Stimulated activated CD4-positive, alpha-beta T cell treated with anti-CD3 and anti-CD28 coated beads, Interleukin-4, amount 100 ng/mL, for 48 hours (primary cell): ENCODE results near the gene SEMA5B.

Source experiments
- DNase-seq, 2 donors: peaks; one replicate each; pipeline ENCODE4 v3.0.0-alpha.2; 2020; ENCODE audit warnings: low read depth in 2 of 2

Gene SEMA5B

DNA sequence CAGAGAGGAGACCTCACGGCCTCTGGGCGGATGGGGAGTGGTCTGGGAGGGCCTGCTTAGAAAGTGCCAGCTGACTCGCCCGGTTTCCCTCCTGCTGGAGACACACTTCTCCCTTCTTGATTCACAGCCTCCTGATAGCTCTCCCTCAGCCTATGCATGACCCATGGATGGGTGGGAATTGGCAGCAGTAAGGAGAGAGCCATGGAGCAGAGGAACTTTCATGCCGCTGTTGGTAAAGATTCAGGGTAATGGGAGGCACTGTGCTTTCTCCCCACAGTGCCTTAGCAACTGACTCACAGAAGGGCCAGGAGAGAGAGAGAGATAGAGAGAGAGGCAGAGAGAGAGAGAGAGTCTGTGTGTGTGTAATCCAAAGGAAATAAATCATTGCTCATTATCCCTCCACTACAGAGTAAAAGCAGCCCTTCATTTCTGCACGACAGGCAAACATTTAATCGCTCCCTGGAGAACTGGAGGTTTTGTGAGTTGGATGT is 82.8 kb downstream of the SEMA5B start:
- DNase-seq = no peak

DNA sequence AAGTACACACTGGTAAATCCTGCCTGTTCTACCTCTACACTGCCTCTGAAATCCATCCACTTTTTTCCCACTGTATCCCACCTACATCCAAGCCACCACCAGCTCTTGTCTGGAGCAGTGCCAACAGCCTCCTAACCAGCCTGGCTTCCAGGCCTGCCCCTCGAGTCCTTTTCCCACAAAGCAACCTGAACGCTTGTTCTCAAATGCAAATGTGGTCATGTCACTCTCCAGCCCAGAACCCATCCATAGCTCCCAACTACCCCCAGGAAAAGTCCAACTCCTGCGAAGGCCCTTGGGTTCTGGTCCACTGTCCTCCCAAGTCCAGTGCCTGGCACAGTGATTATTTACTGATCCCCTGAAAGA is 83.8 kb downstream of the SEMA5B start:
- DNase-seq = no peak

DNA sequence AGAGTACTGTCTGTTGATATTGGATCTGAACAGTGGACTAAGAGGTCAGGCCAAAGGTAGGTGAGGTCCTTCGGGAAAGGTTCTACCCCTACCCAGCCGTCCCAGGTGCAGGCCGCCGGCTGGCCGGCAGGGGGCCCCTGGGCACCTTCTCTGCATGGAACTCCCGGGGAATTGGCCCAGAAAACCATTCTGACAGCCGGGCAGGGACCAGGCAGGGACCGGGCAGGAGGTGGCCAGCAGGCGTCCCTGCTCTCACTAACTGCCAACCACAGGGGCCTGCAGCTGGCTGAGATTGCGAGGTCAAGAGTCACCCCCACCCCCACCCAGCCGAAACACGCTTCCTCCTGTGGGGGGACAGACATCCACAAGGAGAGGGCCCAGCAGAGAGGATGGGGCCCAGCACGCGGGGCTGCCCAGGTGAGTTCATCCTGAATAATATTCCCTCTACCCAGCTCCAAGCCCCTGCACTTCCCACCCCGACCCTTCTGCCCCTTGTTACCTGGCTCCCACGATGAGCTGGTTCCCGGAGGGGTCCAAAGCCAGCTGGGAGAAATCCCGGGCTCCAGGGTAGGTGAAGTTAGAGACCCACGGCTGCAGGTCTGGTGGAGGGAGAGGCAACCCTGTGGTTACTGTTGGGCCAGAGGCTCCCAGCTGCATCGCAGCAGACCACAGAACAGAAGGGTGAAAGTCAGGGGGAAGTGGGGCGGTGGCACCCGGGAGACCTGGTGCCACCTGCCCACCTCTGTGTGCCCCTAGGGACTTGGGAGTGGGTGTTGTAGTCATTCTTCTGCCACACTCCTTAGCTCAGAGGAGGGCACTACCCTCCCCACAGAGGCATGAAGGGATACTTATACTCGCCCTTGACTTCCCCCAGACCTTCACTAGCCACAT is 84.4 kb downstream of the SEMA5B start:
- peak; percentile 12 to 31 for DNase-seq

DNA sequence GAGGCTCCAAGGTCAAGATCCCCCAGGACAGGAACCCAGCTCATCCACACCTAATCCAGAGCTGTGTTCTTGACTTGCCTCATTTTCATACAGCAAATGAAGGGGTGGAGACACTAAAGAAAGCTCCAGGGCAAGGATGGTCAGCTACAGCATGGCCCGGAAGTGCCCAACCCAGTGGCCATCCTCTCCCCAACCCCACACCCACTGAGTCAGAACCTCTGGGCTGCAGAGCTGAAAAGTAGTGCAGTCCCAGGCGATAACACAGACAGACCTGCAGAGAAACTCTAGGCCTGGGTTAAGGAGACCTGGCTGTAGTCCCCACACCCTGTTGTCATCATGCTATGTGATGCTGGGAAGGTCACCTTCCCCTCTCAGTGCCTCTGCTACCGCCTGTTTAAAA is 85.3 kb downstream of the SEMA5B start:
- no peak for DNase-seq

DNA sequence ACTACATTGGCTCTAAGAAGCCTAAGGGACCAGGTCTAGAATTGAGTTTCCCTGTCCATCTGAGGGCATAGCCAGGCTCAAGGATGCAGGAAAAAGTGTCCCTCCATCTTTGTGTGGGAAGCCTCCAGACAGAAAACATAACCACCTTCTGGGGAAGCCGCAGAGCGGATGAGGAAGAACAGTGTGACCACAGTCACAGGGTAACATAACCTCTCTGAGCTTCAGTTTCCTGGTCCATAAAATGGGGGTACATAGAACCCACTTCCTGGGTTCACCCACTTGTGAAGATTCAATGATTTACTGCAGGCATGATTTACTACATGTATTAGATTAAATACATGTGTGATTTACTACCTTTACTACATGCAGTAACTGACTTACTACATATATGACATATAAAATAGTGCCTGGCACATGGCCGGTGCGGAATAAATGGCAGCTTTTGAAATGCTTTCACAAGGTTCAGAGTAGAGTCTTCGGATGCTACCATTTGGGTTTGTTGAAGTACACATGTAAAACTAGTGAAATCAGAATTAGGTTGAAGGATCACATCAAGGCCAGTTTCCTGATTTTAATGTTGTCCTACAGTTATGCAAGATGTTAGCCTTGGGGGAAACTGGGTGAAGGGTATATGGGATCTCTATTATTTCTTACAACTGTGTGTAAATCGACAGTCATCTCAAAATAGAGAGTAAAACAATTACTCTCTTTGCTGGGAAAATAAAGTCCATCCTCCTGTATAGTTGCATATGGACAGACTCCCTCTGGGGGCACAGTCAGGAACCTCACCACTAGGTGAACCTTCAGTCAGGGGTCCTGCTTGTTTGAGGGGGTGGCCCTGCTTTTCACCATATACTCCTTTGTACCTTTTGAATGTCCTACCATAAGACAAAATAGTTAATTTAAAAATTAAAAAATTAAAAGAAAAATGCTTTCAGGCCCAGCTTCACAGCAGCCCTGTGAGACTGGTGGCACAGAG is 86.0 kb downstream of the SEMA5B start:
- DNase-seq = no peak

DNA sequence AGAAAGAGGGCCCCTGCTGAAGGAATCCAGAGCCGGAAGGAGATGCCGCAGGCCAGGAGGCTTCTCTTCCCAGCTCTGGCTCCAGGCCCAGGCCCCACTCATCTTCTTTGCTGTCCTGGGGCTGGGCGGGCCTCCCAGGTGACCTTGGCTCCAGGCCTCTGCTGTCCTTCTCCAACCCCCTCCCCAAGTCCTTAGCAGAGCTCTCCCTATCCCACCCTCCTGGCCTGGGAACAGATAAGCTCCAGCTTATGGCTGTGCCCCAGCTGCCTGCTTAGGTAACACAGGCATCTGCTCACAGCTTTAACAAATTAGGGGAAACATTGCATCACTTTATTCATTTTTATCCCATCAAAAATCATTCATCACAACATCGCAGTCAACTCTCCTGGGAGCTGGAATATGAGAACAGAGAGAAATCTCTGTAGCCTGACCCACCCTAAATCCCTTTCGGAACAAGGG is 86.9 kb downstream of the SEMA5B start:
- no peak for DNase-seq

DNA sequence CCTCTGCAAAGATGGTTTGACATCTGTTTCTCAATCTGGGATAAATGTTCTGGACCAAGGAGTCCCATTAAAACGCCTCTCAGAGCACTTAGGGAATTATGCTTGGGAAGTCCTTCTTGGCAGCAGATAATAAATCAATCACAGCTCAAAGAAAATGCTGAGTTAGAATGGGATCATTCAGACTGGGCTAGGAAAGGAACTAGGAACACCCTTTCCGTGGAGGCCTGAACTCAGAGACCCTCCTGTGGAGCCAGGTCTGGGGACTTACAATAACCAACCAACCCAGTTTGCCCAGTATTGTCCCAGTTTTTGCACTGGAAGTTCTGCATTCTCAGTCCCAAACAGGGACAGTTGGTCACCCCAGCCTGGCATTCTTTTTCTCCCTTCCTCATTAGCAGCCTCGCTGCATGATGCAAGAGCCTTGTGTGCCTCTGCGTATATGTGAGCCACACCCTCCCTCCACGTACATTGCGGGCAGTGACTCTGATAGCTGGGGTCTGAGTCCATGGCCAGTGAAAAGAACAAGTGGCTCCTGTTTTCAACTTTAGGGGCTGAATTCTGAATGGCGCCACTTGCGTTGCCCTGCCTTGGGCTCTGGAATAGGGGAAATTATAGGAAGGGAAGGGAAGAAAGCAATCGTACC is 88.7 kb downstream of the SEMA5B start:
- no peak for DNase-seq

DNA sequence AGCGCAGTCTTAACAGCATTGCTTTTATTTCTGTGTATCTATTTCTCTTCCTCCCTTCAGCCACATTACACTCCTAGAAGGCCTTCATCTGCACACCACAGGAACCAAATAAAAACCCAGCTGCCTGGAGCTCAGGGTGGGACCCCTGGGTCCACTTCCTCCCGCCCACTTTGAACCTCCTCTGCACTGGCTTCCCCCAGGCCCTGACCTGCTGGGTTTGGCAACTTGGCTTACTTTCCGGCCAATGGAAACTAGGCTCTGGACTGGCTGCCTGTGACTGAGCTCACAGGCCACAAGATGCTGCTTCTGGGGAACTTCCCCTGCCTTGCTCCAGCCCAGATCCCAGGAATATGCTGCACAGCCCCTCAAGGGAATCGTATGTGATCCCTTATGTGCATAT is 89.8 kb downstream of the SEMA5B start:
- DNase-seq = no peak

DNA sequence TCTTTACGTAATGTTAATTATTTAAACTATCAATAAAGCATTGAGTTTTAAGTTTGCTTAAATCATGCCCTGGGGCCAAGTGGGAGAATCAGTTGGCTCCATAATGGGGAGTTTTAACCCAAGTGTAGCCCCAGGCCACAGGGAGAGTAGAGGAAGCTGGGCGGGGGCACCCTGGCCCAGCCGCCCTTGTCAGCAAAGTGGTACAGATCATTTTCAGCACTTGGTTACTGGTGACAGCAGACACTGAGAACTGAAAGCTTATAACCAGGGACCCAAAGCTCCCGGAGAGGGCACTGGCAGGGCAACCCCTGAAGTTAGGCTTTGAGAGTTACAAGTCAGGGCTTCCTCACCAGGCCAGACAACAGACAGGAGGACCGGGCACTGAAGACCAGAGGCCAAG is 90.6 kb downstream of the SEMA5B start:
- no peak for DNase-seq

DNA sequence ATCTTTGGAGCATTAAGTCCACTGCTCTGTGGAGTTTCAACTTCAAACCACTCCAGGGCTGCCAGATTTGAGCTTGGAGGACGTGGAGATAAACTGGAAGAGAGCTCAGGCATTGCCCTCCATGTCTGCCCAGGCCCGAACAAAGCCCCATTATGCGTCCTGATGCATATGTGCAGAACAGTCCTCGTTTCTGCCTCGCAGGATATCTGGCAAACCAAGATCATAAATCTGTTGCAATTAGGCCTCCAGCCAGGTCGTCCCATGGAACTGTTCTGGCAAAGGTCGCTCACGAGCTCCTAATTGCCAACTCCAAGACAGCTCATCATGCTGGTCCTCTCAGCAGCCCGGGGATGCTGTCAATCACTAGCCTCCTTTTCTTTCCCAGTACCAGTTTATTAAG is 91.2 kb downstream of the SEMA5B start:
- DNase-seq = no peak

DNA sequence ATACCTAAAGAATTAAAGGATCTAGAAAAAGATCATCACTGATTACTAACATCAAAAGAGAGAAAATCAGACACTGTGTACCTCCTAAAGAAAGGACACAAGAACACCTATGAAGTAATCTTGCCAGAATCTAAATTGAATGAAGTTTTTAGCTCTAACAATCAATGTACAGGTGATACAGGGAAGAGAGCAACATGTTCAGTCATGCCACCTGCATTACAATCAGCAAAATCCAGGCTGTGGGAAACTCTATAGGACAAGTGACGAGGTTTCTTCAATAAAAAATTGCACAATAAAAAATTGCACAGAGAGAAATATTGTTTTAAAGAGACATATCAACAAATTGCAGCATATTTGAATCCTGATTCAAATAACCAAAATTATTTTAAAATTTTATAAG is 93.3 kb downstream of the SEMA5B start:
- DNase-seq = no peak

DNA sequence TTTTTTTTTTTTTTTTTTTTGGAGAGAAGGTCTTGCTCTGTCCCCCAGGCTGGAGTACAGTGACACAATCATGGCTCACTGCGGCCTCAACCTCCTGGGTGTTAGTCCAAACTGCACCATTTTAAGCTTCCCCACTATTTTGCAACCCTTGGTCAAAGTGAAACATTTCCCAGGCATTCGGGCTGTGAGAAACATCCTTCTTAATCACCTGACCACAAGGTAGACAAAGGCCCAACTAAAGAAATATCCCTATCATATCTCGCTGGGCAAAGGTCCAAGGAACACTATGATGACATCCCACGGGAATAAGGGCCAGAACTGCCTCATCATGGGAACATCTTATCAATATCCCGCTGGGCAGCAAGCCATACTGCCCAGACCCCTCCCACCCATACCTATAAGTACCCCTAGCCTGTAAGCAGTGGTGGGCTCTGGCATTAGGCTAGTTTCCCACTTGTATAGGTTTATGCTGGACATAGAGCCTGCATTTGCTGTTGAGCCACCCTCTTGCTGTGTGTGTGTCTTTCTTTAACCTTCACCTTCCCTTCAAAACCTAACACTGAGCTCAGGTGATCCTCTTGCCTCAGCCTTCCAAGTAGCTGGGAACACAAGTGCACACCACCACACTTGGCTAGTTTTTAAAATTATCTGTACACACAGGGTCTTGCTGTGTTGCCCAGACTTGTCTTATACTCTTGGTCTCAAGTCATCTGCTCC is 95.2 kb downstream of the SEMA5B start:
- no peak for DNase-seq

DNA sequence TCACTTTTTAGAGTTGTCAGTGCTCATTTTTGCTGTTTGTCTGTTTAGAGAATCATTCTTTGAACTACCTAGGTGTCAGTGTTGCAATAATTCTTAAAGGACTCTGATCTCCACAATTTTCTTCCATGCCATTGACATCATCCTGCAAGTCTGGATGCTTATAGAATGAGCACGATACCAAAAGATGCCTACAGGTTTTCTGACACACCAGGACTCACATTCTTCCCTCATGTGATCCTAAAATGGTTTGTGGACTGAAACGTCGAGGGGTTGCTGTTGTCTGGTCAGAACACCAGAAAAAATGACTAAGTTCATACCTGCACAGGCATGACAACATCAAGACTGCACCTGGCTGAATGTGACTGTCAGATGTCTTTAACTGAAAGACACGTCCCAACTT is 95.9 kb downstream of the SEMA5B start:
- DNase-seq = no peak

DNA sequence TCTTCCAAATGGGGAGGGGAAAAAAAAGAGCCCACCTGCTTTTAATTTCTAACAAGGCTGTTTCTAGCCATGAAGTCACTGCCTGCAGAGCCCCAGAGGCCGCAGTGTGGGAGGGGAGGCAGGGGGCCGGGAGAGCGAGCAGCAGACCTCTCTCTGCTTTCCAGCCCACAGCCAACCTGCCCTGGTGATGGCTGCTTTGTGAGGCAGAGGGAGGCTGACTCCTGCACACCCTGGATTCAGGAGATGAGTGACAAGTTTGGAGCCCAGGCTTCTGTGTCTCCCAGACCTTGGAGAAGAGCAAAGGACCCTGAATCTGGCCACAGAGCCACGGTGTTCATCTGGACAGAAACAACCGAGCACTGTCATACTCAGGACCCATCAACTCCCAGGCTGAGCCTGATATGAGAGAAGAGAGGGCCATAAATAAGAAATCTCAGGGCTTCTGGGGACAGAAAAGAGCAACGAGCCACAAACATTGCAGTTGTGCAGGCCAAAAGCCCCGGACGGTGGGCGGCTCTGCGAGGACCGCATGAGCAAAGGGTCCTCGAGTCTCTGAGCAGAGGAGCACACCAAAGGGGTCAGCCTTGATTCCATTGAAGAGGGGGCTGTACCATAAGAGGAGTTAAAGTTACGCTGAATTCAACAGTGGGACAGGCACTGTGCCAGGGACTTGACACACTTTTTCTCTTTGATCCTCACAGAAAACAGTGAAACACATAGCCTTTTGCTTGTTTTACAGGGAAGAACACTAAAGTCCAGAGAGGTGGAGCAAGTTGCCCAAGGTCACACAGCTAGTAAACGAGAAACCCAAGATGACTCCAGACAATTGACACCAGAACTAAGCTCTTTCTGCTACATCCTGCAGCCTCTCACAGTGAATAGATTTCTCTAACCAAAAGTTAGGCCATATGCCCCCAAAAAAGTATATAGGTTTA is 97.2 kb downstream of the SEMA5B start:
- no peak for DNase-seq

DNA sequence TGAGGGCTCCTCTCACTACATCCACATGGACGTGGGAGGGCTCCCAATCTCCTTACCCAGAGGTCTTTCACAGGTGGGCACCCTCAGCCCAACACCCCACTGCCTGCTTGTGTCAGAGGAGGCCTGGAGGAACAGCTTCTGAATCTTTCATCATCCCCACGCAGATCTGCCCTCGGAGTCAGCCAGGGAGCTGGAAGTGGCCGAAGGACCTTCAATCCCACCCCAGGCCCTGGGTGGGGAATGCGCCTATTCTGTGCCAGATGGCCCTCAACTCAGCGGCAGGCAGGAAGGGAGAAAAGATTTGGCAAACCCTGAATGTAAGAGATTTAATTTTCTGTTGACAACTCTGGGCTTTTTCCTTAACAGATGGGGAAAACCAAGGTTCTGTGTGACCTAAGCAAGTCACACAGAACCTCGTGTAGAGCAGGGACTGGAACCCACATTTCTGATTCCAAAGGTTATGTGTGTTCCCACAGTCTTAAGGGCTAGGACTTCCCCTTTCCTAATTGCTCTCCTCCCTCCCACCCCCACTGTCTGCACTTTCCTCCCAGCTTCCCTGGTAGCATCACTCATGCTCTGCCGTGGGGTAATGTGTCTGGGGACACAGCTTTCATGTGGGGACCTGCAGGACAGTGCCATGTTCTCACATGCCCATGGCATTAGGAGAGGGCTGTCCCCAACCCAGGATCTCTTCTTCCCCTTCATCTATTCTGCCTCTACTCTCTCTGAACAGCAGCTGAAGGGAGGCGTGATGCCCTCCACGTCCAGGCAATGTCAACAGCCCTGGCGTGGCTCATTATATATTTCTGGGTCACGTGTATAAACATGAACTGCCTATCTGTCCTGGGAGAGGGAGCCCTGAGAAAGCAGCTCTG is 98.1 kb downstream of the SEMA5B start:
- DNase-seq = no peak

DNA sequence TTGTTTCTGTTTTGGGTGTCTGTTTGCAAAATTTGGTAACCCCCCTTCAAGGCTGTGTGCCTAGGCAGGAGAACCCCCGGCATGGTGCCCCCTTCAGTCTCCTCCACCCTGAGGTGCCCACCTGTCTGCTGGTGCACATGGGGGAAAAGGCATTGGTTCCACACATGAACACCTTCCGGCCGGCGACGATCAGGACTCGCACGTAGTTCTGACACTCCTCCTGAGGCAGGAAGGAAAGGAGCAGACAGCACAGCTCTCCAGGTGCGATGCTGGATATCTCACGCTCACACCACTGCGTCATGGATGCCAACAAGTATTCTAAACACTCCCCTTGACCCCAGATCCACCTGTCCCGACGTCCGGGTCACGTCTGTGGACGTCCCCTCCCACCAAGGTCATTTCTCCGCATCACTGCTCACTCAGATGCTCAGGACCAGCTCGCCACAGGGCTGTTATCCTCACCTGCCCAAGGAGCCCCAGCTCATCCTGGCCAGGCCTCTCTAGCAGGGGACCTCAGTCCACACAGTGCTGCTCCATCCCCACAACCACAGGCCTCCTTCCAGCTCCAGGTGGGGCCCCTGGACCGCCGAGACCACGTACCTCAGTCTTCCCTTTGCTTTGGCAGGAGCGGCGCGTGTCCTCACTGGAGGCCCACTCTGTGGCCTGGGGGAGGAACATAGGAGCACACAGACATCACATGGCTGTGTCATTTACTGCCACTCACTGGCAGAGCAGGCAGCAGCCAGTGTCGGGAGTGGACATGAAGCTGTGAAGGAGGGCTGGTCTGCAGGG is 99.0 kb downstream of the SEMA5B start:
- no peak for DNase-seq

DNA sequence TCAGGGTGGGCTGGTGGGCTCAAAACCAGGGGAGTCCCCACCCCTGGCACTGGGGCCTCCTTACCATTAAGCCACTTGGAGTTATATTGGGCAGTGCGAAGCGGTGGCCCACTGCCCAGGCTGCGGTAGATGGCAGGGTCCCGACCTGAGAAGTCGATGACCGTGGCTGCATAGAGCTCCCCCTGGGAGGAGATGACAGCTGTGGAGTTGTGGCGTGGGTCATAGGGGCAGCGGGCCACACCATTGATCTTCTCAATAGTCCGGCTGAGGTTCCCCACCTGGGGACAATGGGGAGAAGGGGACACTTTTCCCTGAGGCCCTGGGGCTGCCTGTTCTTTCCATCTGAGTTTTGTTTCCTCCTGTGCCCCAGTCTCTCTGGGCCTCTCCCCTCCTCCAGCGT is 99.8 kb downstream of the SEMA5B start:
- no peak for DNase-seq

DNA sequence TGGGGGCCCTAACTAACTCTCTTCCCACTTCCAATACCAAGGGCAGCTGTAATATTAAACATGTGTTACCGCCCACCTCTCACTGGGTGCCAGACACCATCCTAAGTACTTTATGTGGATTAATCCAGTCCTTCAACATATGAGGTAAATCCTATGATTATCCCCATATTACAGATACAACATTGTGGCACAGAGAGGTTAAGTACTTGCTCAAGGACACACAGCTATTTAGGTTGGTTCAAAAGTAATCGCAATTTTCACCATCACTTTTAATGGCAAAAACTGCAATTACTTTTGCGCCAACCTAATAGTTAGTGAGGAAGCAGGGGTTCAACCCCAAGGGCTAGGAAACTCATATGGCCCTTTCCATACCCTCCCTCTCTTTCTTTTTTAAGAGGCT is 100.8 kb downstream of the SEMA5B start:
- DNase-seq = no peak
